ACC112 (cell line): ENCODE results near the gene PSAP.

Experiments
- H2AFZ ChIP-seq: fragments of 200-600 bp; sonication (generic); one replicate; pipeline ENCODE4 v1.6.0; 2017; ENCODE audit warnings: antibody characterized with exemption, low read length; ENCODE audit not compliant: unreplicated experiment
- H3K27ac ChIP-seq: fragments of 200-600 bp; sonication (generic); 2 replicates; pipeline ENCODE4 v1.5.1; 2014; ENCODE audit warnings: low read depth, mild to moderate bottlenecking, antibody characterized with exemption, low read length, moderate library complexity
- H3K27me3 ChIP-seq: fragments of 200-600 bp; sonication (generic); 2 replicates; pipeline ENCODE4 v1.6.1; 2014; ENCODE audit warnings: mild to moderate bottlenecking, antibody characterized with exemption, low read length, moderate library complexity, mixed read lengths; ENCODE audit not compliant: insufficient read depth
- H3K36me3 ChIP-seq: fragments of 200-600 bp; sonication (generic); 2 replicates; pipeline ENCODE4 v1.6.1; 2016; ENCODE audit warnings: mild to moderate bottlenecking, antibody characterized with exemption, low read length, moderate library complexity, mixed read lengths; ENCODE audit not compliant: insufficient read depth
- H3K4me1 ChIP-seq: fragments of 200-600 bp; sonication (generic); one replicate; pipeline ENCODE4 v1.6.1; 2016; ENCODE audit warnings: low read length, mixed read lengths; ENCODE audit not compliant: insufficient read depth, unreplicated experiment, control insufficient read depth
- H3K4me3 ChIP-seq: fragments of 200-600 bp; sonication (generic); 2 replicates; pipeline ENCODE4 v1.5.1; 2014; ENCODE audit warnings: mild to moderate bottlenecking, low read depth, low read length
- H3K79me2 ChIP-seq: fragments of 200-600 bp; sonication (generic); one replicate; pipeline ENCODE4 v1.6.0; 2016; ENCODE audit warnings: low read length; ENCODE audit not compliant: control insufficient read depth, unreplicated experiment, insufficient read depth

PSAP gene

GRCh38 chr10:71805776-71806703 lies 45.0 kb downstream of the PSAP start:
- Histone ChIP-seq H3K4me3 (no peak overlapping the region), H3K27me3 (peaks cover 12% of the 10 kb centered on the region; the same call in 1 of the 2 replicates), H2AFZ (no peak overlapping the region), H3K4me1 (no peaks in the 10 kb centered on the region), H3K27ac (no peak overlapping the region), H3K79me2 (no peaks in the 10 kb centered on the region), H3K36me3 (no peaks in the 10 kb centered on the region)

GRCh38 chr10:71804077-71804476 lies 47.0 kb downstream of the PSAP start:
- Histone ChIP-seq H3K27ac (no peak overlapping the region), H3K4me3 (no peak overlapping the region), H3K27me3 (peaks cover 12% of the 10 kb centered on the region; the same call in 1 of the 2 replicates), H3K4me1 (no peaks in the 10 kb centered on the region), H3K36me3 (no peaks in the 10 kb centered on the region), H2AFZ (no peak overlapping the region), H3K79me2 (no peaks in the 10 kb centered on the region)

- peaks cover 12% of the 10 kb centered on the region; the same call in 1 of the 2 replicates for H3K27me3 ChIP-seq
- no peak overlapping the region for H3K27ac ChIP-seq
- H3K79me2 ChIP-seq = no peaks in the 10 kb centered on the region
- no peaks in the 10 kb centered on the region for H3K36me3 ChIP-seq
- no peaks in the 10 kb centered on the region for H3K4me1 ChIP-seq
- no peak overlapping the region for H2AFZ ChIP-seq
- no peak overlapping the region for H3K4me3 ChIP-seq
Measured at GRCh38 chr10:71802715-71803488, 48.1 kb downstream of the PSAP start.

- Histone ChIP-seq H3K79me2 (no peaks in the 10 kb centered on the region), H2AFZ (no peak overlapping the region), H3K27me3 (peaks cover 12% of the 10 kb centered on the region; the same call in 1 of the 2 replicates), H3K4me3 (no peak overlapping the region), H3K36me3 (no peaks in the 10 kb centered on the region), H3K4me1 (no peaks in the 10 kb centered on the region), H3K27ac (no peak overlapping the region)
Measured at GRCh38 chr10:71802235-71802634, 48.8 kb downstream of the PSAP start.

- Histone ChIP-seq H3K27ac (no peak overlapping the region), H3K4me1 (no peaks in the 10 kb centered on the region), H3K4me3 (no peak overlapping the region), H2AFZ (no peak overlapping the region), H3K27me3 (peaks cover 15% of the 10 kb centered on the region; the same call in 1 of the 2 replicates), H3K79me2 (no peaks in the 10 kb centered on the region), H3K36me3 (no peaks in the 10 kb centered on the region)
Measured at GRCh38 chr10:71801361-71801760, 49.7 kb downstream of the PSAP start.

GRCh38 chr10:71799608-71800453 lies 51.2 kb downstream of the PSAP start:
- H2AFZ ChIP-seq = no peak overlapping the region
- H3K27ac ChIP-seq = no peak overlapping the region

GRCh38 chr10:71799112-71799511 lies 51.9 kb downstream of the PSAP start:
- Histone ChIP-seq H3K27me3 (peaks cover 20% of the 10 kb centered on the region; the same call in 1 of the 2 replicates), H3K4me3 (no peak overlapping the region), H3K36me3 (no peaks in the 10 kb centered on the region), H3K79me2 (no peaks in the 10 kb centered on the region), H3K27ac (no peak overlapping the region), H2AFZ (no peak overlapping the region), H3K4me1 (no peaks in the 10 kb centered on the region)

More at GRCh38 chr10:71799608-71800453, 51.2 kb downstream of the PSAP start:
- Histone ChIP-seq H3K79me2 (no peaks in the 10 kb centered on the region), H3K4me1 (no peaks in the 10 kb centered on the region), H3K4me3 (no peak overlapping the region), H3K36me3 (no peaks in the 10 kb centered on the region), H3K27me3 (peaks cover 13% of the 10 kb centered on the region; the same call in 1 of the 2 replicates)

GRCh38 chr10:71798308-71798624 lies 52.8 kb downstream of the PSAP start:
- Histone ChIP-seq H2AFZ (no peak overlapping the region), H3K36me3 (no peaks in the 10 kb centered on the region), H3K4me1 (no peaks in the 10 kb centered on the region), H3K27ac (no peak overlapping the region), H3K27me3 (peaks cover 25% of the 10 kb centered on the region; the same call in 1 of the 2 replicates), H3K79me2 (no peaks in the 10 kb centered on the region), H3K4me3 (no peak overlapping the region)

- H2AFZ ChIP-seq = no peak overlapping the region
- no peak overlapping the region for H3K4me3 ChIP-seq
- peaks cover 29% of the 10 kb centered on the region; the same call in 1 of the 2 replicates for H3K27me3 ChIP-seq
- H3K27ac ChIP-seq = no peak overlapping the region
- H3K36me3 ChIP-seq = no peaks in the 10 kb centered on the region
- no peaks in the 10 kb centered on the region for H3K79me2 ChIP-seq
- H3K4me1 ChIP-seq = no peaks in the 10 kb centered on the region
Measured at GRCh38 chr10:71797533-71798307, 53.3 kb downstream of the PSAP start.
